Raji (cell line): Measurements from ENCODE around the gene LRRIQ4.

Source experiments
- POLR2A ChIP-seq: IDR thresholded peaks from 2 replicates; pipeline ENCODE4 v1.6.1; 2011; ENCODE audit warnings: low read depth, low read length, control low read depth; ENCODE audit not compliant: insufficient read depth

LRRIQ4 gene

DNA sequence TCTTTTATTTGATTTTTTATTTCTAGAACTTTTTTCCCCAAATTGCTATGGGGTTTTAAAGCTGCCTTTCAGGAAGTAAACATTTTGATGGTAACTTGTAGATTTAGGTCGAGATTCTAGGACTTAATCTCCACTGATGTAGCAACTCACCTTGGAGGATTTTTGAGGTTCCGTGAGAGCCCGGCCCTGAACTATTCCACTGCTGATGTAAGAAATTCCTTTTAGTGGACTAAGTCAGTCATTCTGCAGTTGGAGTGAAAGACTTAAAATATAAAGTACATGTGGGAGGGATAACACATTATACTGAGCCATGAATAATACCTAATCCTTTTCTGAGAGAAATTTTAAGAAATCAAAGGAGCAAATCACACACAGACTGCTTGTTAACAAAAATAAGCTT, 12.6 kb downstream of the LRRIQ4 start:
- no peak for TF ChIP-seq POLR2A

DNA sequence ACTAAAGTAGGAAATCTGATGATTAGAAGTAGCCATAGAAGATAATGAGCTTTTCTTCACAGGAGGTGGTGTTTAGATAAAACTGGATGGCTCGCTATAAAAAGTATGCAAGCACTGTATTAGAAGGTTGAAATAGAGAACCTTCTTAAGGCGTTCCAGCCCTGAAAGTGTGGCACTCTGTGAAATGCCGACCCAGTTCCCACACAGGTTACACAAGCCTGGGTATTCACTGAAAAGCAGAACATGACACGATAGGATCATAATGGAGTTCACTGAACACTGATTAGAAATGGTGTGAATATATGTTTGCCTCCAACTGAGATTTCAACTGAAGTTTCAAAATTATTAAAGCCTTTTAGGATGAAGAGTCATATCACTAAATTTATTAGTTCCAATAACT, 15.0 kb downstream of the LRRIQ4 start:
- TF ChIP-seq POLR2A = no peak

DNA sequence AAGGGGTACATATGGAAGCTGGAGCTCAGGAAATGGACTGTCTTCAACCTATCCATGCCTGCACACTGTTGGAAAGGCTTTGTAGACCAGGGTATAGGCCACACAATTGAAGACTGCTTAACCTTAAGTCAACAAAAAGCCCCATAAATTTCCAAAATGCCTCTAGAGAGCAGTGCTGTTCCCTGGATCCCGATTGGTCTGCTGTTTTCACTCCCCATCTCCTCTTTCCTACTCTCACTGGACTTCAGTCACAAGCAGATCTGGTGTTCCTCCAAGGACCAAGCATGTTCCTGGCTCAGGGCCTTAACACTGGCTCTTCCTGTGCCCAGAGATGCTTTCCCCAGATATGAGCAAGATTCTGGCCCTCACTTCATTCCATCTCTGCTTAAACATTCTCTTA, 22.9 kb downstream of the LRRIQ4 start:
- TF ChIP-seq POLR2A = no peak

DNA sequence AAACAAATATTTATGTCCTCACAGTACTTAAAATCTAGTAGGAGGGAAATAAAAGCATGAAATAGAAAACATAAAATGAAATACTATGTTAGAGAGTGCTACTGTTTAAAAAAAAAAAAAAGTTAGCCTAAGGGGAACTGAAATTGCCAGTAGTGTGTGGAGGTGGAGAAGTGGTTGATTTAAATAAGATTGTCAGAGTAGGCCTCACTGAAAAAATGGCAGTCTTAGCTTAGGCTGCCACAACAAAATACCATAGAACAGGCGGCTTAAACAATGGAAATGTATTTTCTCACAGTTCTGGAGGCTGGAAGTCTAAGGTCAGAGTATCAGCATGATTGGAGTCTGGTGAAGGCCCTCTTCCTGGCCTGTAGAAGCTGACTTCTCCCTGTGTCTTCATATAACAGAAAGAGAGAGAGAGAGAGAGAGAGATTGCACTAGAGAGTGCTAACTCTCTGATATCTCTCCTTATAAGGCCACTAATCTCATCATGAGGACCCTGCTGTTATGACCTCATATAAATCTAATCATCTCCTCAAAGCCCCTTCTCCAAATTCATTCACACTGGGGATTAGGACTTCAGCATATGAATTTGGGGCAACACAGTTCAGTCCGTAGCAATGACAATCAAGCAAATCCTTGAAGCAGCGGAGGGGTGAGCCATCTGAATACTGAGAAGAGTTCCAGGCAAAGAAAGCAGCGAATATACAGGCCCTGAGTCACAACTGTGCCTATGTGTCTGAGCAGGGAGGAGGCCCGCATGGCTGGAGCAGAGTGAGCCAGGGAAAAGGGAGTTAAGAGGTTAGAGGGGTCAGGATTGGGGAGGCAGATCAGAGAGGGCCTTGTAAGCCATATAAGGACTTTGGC, 23.6 kb downstream of the LRRIQ4 start:
- no peak for TF ChIP-seq POLR2A

- no peak for TF ChIP-seq POLR2A
Measured at GRCh38 chr3:169836942-169837275, 24.2 kb downstream of the LRRIQ4 start.

DNA sequence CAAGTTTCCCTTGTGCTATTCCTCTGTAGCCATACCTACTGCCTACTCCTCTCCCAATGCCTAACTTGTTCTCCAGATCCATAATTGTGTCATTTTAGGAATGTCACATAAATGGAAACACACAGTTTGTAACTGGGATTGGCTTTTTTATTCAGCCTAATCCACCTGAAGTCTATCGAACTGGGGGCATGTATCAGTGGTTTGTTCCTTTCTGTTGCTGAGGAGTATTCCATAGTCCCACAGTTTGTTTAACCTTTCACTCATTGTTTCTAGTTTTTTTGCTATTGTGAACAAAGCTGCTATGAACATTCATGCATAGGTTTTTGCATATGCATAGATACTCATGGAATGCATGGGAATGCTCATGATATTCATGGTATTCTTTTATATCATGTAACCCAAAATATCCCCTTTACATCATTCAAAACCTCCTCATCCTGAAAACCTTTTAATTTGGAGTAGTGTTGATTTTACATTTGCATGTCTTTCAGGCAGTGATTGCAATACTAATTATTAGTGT, 25.9 kb downstream of the LRRIQ4 start:
- TF ChIP-seq POLR2A = no peak

DNA sequence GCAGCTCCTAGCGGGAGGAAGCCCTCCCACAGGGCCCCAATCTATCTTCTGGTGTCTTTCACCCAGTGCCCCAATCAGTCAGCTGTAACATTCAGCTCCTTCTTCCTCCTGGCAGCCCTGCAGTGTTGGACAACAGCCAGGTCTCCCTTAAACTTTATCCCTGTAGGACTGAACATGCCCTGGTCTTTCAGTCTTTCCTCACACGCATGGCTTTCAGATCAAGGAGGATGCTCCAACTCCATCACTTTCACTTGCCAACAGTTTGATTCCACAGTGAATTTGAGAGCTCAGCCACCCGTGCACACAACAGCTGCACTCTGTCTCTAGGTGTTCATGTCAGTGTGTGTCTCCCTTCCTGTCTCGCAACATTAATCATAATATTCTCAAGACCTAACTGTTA, 28.5 kb downstream of the LRRIQ4 start:
- no peak for TF ChIP-seq POLR2A

- TF ChIP-seq POLR2A = no peak
Measured at GRCh38 chr3:169842960-169843359, 30.3 kb downstream of the LRRIQ4 start.

- peak; percentile 37; the same call in 1 of the 2 replicates for TF ChIP-seq POLR2A
Measured at GRCh38 chr3:169846458-169847193, 34.0 kb downstream of the LRRIQ4 start.

- TF ChIP-seq POLR2A = no peak
Measured at GRCh38 chr3:169847896-169848295, 35.2 kb downstream of the LRRIQ4 start.

DNA sequence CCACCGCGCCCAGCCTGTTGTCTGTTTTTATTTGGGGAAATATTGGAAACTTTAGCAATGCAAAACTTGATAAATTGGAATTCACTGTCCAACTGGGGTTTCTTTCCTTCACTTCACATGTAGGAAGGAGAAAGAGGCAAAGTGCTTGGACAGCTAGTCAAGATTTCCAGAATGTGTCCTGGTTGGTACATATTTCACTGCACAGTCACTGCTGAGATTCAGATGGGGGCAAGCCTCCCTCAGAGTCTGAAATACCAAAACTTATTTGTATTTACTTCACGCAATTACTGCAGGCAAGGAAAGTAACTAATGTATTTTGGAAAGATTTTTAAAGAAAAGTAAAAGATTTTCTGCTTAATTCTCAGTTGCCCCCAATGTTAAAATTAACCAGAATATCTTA, 36.1 kb downstream of the LRRIQ4 start:
- TF ChIP-seq POLR2A = no peak

DNA sequence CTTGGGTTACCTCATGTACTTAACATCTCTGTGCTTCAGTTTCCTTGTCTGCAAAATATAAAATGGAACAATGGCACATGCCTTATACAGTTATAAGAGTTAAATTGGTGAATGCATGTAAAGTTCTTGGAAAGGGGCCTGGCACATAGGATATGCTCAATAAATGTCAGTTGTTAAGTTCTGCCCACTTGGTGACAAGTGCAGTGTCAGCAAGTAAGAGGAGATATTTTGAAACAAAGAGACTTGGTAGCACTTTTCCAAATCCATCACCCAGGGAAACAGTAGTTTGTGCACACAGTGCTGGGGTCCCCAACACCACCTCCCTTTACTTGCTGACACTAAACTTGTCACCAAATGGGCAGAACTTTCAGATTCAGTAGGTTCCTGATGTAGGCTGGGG, 37.9 kb downstream of the LRRIQ4 start:
- TF ChIP-seq POLR2A = no peak

GRCh38 chr3:169855514-169855913, 42.8 kb downstream of the LRRIQ4 start:
- no peak for TF ChIP-seq POLR2A

DNA sequence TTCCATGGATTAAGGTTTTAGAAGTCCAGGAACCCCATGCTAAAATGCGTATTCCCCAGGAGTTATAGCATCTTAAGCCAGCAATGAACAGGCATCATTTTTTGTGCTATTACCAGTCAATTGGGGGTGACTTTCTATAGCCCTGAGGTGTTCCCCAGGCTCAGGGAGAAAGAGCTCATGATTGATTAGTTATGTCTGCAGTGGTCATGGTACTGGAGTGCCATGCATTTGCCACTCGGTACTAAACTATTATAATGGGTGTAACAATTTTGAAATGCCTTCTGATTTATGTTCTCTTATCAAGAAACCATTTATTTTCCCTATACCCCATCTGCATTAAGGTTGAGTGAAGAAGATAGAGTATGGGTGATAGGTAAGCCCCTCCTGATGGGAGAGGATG, 45.1 kb downstream of the LRRIQ4 start:
- TF ChIP-seq POLR2A = no peak

DNA sequence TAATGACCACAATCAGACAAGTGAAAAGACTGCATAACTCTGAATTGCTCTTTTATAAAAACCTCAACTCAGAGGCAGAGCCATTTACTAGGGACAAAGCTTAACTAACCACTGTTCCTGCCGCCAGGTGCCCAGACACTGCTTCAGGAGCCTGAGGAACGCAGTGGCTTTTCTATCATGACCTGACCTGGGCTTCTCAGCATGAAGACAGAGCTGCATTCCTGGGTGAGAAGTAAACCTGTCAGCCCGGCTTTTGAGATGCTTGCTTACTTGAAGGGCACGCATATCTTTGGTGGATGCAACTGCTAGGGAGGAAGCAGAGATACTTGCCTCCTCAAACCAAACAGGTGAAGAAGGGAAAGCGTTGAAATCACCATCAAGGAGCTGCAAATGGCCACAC, 49.2 kb downstream of the LRRIQ4 start:
- no peak for TF ChIP-seq POLR2A

- no peak for TF ChIP-seq POLR2A
Measured at GRCh38 chr3:169863458-169863899, 50.8 kb downstream of the LRRIQ4 start.
